CD14-positive monocyte (primary cell): ENCODE results near the gene MSI2. TPM values are rescaled to one million over a fixed set of nuclear protein-coding genes. Genes with fewer than 3 reads are reported as not detected.

ENCODE experiments used
- DNase-seq, 3 donors: peaks; one replicate each; pipeline ENCODE4 v3.0.0-alpha.2; 2011 to 2022
- H2AFZ ChIP-seq: 2 replicates; pipeline ENCODE4 v1.6.0; 2012; ENCODE audit warnings: mild to moderate bottlenecking, low read depth, low read length, inconsistent platforms; ENCODE audit not compliant: insufficient read depth, poor library complexity, severe bottlenecking
- H3K27ac ChIP-seq, 2 donors: 1 replicate in 1 of 2; 2 replicates in 1 of 2; pipeline ENCODE4 v1.5.1; 2012 to 2013; ENCODE audit warnings: low read length in 2 of 2, control low read depth in 1 of 2, inconsistent platforms in 1 of 2, low read depth in 1 of 2, mild to moderate bottlenecking in 1 of 2
- H3K27me3 ChIP-seq, 2 donors: one replicate each; pipeline versions ENCODE4 v1.6.0 to v1.6.1; 2011 to 2013; ENCODE audit warnings: low read length in 2 of 2; ENCODE audit not compliant: control insufficient read depth in 2 of 2, insufficient read depth in 2 of 2
- H3K36me3 ChIP-seq, 2 donors: replicated peaks in 1 of 2; 1 replicate in 1 of 2; 2 replicates in 1 of 2; pipeline versions ENCODE4 v1.5.1 to v1.6.1; 2012 to 2013; ENCODE audit warnings: low read length in 2 of 2, control low read depth in 1 of 2, inconsistent platforms in 1 of 2, mild to moderate bottlenecking in 1 of 2; ENCODE audit not compliant: insufficient read depth in 2 of 2, control insufficient read depth in 1 of 2
- H3K4me1 ChIP-seq, 2 donors: 1 replicate in 1 of 2; 2 replicates in 1 of 2; pipeline versions ENCODE4 v1.5.1 to v1.6.1; 2012 to 2013; ENCODE audit warnings: low read length in 2 of 2, control low read depth in 1 of 2, inconsistent platforms in 1 of 2, mild to moderate bottlenecking in 1 of 2, moderate library complexity in 1 of 2; ENCODE audit not compliant: insufficient read depth in 2 of 2, control insufficient read depth in 1 of 2
- H3K4me2 ChIP-seq: replicated peaks from 2 replicates; pipeline ENCODE3; 2012; ENCODE audit warnings: low read length, moderate library complexity, mild to moderate bottlenecking; ENCODE audit not compliant: poor library complexity, severe bottlenecking; ENCODE audit errors: extremely low read depth
- H3K4me3 ChIP-seq, 3 experiments: fragments of 200-600 bp in 1 of 3; sonication (generic) in 1 of 3; replicated peaks in 1 of 3; 1 replicate in 2 of 3; 2 replicates in 1 of 3; pipeline ENCODE4 v1.5.1; 2011 to 2013; ENCODE audit warnings: low read length in 3 of 3, mild to moderate bottlenecking in 3 of 3, control low read depth in 2 of 3, low read depth in 2 of 3, inconsistent platforms in 1 of 3, moderate library complexity in 1 of 3
- H3K79me2 ChIP-seq: 2 replicates; pipeline ENCODE4 v1.6.0; 2012; ENCODE audit warnings: mild to moderate bottlenecking, control low read depth, inconsistent platforms, low read length, moderate library complexity; ENCODE audit not compliant: insufficient read depth
- H3K9ac ChIP-seq: 2 replicates; pipeline ENCODE4 v1.6.0; 2017; ENCODE audit warnings: low read length, mild to moderate bottlenecking; ENCODE audit not compliant: insufficient read depth, poor library complexity, severe bottlenecking
- H3K9me3 ChIP-seq, 2 donors: replicated peaks in 1 of 2; 1 replicate in 1 of 2; 2 replicates in 1 of 2; pipeline versions ENCODE4 v1.5.1 to v1.6.1; 2012 to 2013; ENCODE audit warnings: low read length in 2 of 2, control low read depth in 1 of 2; ENCODE audit not compliant: control insufficient read depth in 1 of 2, insufficient read depth in 1 of 2
- H4K20me1 ChIP-seq: 2 replicates; pipeline ENCODE4 v1.6.0; 2012; ENCODE audit warnings: mild to moderate bottlenecking, low read length, control low read depth, moderate library complexity; ENCODE audit not compliant: insufficient read depth
- H3K27ac Mint-ChIP-seq, 7 donors: one replicate each; pipeline ENCODE4 v1.8.0; 2020; ENCODE audit warnings: mild to moderate bottlenecking in 7 of 7, mixed read lengths in 7 of 7, moderate library complexity in 6 of 7, inconsistent platforms in 2 of 7
- H3K27me3 Mint-ChIP-seq, 3 donors: one replicate each; pipeline ENCODE4 v1.8.0; 2021 to 2022; ENCODE audit warnings: low read depth in 3 of 3, mild to moderate bottlenecking in 3 of 3, mixed read lengths in 3 of 3, moderate library complexity in 3 of 3, inconsistent platforms in 1 of 3
- H3K36me3 Mint-ChIP-seq, 2 donors: one replicate each; pipeline ENCODE4 v1.8.0; 2020; ENCODE audit warnings: mixed read lengths in 2 of 2, inconsistent platforms in 1 of 2, mild to moderate bottlenecking in 1 of 2
- H3K4me1 Mint-ChIP-seq: one replicate; pipeline ENCODE4 v1.8.0; 2020; ENCODE audit warnings: mild to moderate bottlenecking, mixed read lengths
- H3K4me3 Mint-ChIP-seq, 2 donors: one replicate each; pipeline ENCODE4 v1.8.0; 2020; ENCODE audit warnings: mild to moderate bottlenecking in 2 of 2, mixed read lengths in 2 of 2, moderate library complexity in 1 of 2
- H3K9me3 Mint-ChIP-seq, 7 donors: one replicate each; pipeline ENCODE4 v1.8.0; 2020 to 2022; ENCODE audit warnings: mixed read lengths in 7 of 7, mild to moderate bottlenecking in 6 of 7, moderate library complexity in 6 of 7, inconsistent platforms in 2 of 7
- whole genome bisulfite sequencing: methylation state at CpG from one replicate; pipeline ENCODE4 v1.1.5; 2013; ENCODE audit warnings: missing lambda C conversion rate; ENCODE audit not compliant: insufficient coverage; 5-methylcytosine and 5-hydroxymethylcytosine counted together
- intact Hi-C, 2 donors: fragments of 100-400 bp; cut with micrococcal nuclease; formaldehyde crosslinking; loops; one replicate each; pipeline versions ENCODE4 v1.15.0 to v1.15.1; 2023
- polyA plus RNA-seq, 3 donors: library from polyadenylated mRNA; depleted of rRNA in 1 of 3; unstranded in 2 of 3; stranded (reverse) in 1 of 3; fragments of 300-500 nt in 2 of 3; fragments of >200 nt in 1 of 3; fragmentation: Illumina TruSeq in 2 of 3; gene quantifications; 1 replicate in 2 of 3; 2 replicates in 1 of 3; pipeline ENCODE4 v1.2.3, GENCODE V29; 2012 to 2021
- TF ChIP-seq, protein P1 (sequence below): fragments of 200-600 bp; IDR thresholded peaks from one replicate; pipeline ENCODE4 v1.8.0; 2022; ENCODE audit warnings: antibody characterized with exemption, mild to moderate bottlenecking

Gene MSI2
- polyA plus RNA-seq, 3 donors, result 0.20 to 6.6 (median 0.37) TPM

DNA sequence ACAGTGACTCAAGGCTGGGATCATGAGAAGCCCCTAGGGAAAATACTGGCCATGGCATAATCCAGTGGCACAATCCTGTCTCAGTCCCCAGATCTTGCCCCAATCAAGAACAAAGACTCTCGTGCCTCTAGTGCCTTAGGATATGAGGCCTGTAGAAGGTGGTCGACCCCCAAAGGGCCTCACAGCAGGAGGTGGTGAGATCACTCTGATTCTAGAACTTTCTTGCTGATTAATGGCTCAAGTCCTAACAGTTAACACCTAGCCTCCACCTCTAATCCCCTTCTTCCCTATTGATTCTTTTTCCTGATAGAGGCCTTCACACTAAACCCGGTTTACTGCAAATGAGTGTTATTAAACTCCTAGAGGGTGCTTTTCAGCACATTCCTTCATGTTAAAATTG, 312.0 kb downstream of the MSI2 start:
- H3K27me3 Mint-ChIP-seq, result peaks cover 0 to 4% (median 0%) of the 10 kb centered on the region in 3 donors
- H3K27ac ChIP-seq, result no peak overlapping the region
- no peak for DNase-seq
- H3K36me3 ChIP-seq, result no peaks in the 10 kb centered on the region
- no peaks in the 10 kb centered on the region for H4K20me1 ChIP-seq
- no peak overlapping the region for H3K9ac ChIP-seq
- H3K4me2 ChIP-seq, result no peak overlapping the region
- H3K9me3 ChIP-seq, result no peaks in the 10 kb centered on the region
- no peaks in the 10 kb centered on the region for H3K79me2 ChIP-seq
- intact Hi-C loops, result no loop called here
- TF ChIP-seq, protein P1, sequence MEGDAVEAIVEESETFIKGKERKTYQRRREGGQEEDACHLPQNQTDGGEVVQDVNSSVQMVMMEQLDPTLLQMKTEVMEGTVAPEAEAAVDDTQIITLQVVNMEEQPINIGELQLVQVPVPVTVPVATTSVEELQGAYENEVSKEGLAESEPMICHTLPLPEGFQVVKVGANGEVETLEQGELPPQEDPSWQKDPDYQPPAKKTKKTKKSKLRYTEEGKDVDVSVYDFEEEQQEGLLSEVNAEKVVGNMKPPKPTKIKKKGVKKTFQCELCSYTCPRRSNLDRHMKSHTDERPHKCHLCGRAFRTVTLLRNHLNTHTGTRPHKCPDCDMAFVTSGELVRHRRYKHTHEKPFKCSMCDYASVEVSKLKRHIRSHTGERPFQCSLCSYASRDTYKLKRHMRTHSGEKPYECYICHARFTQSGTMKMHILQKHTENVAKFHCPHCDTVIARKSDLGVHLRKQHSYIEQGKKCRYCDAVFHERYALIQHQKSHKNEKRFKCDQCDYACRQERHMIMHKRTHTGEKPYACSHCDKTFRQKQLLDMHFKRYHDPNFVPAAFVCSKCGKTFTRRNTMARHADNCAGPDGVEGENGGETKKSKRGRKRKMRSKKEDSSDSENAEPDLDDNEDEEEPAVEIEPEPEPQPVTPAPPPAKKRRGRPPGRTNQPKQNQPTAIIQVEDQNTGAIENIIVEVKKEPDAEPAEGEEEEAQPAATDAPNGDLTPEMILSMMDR, result no peak
- no peak overlapping the region for H3K4me3 ChIP-seq
- no peaks in the 10 kb centered on the region for H3K27me3 ChIP-seq
- no CpG with 5 or more reads among the region's 3 CpGs for WGBS
- no peak overlapping the region for H2AFZ ChIP-seq
- H3K9me3 Mint-ChIP-seq, result no peaks in the 10 kb centered on the region
- H3K4me1 ChIP-seq, result no peaks in the 10 kb centered on the region
- no peak overlapping the region for H3K4me3 Mint-ChIP-seq
- H3K27ac Mint-ChIP-seq, result no peak overlapping the region
- H3K36me3 Mint-ChIP-seq, result peaks cover 0 to 6% of the 10 kb centered on the region in 2 donors
- no peaks in the 10 kb centered on the region for H3K4me1 Mint-ChIP-seq

DNA sequence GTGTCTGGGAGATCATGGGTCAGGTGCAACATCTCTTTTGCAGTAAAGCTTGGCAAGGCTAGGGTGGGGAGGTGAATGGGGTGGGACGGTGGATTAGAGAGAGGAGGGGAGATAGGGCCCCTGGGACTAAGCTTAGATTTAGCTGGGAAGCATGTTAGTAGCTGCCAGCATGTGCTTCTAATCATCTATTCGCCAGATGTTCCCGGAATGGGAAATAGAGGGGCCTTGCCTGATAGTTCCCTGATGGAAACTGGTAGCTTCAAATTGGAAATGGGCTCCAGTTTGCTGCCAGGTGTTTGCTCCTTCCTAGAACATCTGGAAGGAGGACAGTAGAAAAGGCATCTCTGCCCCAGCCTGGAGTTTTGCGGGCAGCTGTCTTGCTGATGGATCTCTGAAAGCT, 312.7 kb downstream of the MSI2 start:
- DNase-seq, result no peak
- H3K9me3 ChIP-seq, result no peaks in the 10 kb centered on the region
- intact Hi-C loops, result no loop called here
- no peak overlapping the region for H3K9ac ChIP-seq
- peak overlapping the region in 1 of 7 donors; percentile 8 for H3K27ac Mint-ChIP-seq
- no peaks in the 10 kb centered on the region for H3K27me3 ChIP-seq
- no peaks in the 10 kb centered on the region for H3K79me2 ChIP-seq
- H3K4me3 Mint-ChIP-seq, result no peak overlapping the region
- TF ChIP-seq, protein P1, result no peak
- H3K27me3 Mint-ChIP-seq, result peaks cover 0 to 1% (median 0%) of the 10 kb centered on the region in 3 donors
- no peak overlapping the region for H3K27ac ChIP-seq
- WGBS, result 93% methylated on average over 3 of the region's 4 CpGs
- no peaks in the 10 kb centered on the region for H3K36me3 ChIP-seq
- no peak overlapping the region for H3K4me2 ChIP-seq
- peaks cover 2% of the 10 kb centered on the region for H3K4me1 Mint-ChIP-seq
- no peaks in the 10 kb centered on the region for H3K9me3 Mint-ChIP-seq
- no peaks in the 10 kb centered on the region for H3K4me1 ChIP-seq
- peaks cover 0 to 6% of the 10 kb centered on the region in 2 donors for H3K36me3 Mint-ChIP-seq
- H2AFZ ChIP-seq, result no peak overlapping the region
- no peaks in the 10 kb centered on the region for H4K20me1 ChIP-seq
- no peak overlapping the region for H3K4me3 ChIP-seq
